GM21367 (cell line): ENCODE data around the gene LRRC2.
"Not testable (repeated sequence)": the region's sequence is repeated elsewhere in the genome, so short reads cannot be mapped to it uniquely, and the experiment has no call there.

Experiments
- ATAC-seq: cut with Tn5 transposase; IDR thresholded peaks from one replicate; pipeline ENCODE4 v1.9.1; 2021; ENCODE audit not compliant: unreplicated experiment

The LRRC2 gene

GRCh38 chr3:46584598-46585467, 18.7 kb upstream of the LRRC2 start:
- no peak for ATAC-seq

- ATAC-seq, result no peak
Measured at GRCh38 chr3:46580675-46581074, 14.6 kb upstream of the LRRC2 start.

- ATAC-seq, result no peak
Measured at GRCh38 chr3:46579756-46580286, 13.7 kb upstream of the LRRC2 start.

- no peak for ATAC-seq
Measured at GRCh38 chr3:46578973-46579755, 13.1 kb upstream of the LRRC2 start.

DNA sequence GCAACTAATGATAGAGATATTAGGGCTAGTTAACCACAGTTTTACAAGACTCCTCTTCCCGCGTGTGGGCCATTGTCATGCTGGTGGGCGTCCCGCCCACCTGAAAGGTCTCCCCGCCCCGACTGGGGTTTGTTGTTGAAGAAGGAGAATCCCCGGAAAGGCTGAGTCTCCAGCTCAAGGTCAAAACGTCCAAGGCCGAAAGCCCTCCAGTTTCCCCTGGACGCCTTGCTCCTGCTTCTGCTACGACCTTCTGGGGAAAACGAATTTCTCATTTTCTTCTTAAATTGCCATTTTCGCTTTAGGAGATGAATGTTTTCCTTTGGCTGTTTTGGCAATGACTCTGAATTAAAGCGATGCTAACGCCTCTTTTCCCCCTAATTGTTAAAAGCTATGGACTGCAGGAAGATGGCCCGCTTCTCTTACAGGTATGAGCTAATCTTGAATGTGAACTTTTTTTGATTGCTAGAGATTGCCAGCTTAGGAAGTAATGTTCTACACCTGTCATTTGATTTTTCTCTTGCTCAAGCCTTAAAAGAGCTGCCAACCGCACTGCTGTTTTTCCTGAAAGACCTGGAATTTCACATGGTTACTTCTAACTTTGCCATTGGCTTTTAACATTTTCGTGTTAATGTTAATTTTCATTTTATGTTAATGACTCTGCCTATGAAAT, 11.6 kb upstream of the LRRC2 start:
- ATAC-seq, result not testable (repeated sequence)

- ATAC-seq, result no peak
Measured at GRCh38 chr3:46576879-46577278, 10.8 kb upstream of the LRRC2 start.

- no peak for ATAC-seq
Measured at GRCh38 chr3:46576386-46576785, 10.3 kb upstream of the LRRC2 start.

GRCh38 chr3:46575577-46576222, 9.6 kb upstream of the LRRC2 start:
- no peak for ATAC-seq

- no peak for ATAC-seq
Measured at GRCh38 chr3:46574881-46575576, 8.9 kb upstream of the LRRC2 start.

DNA sequence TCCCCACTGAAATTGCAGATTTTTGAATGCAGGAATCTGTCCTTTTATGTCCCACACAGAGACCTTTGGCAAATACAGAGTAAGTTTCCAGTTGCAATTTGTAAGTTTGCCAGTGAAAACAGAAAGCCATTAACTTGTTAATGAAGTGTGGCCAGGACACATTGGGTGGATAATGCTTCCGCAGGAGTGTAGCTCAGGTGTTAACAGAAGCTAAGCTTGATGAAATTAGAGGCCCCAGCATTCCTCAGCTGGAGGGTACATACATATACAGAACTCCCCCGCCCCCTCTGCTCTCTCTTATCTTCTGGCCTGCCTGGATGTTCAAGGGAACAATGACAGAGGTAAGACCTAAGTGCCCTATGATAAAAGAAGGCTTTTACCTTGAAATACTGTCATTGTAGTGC, 8.1 kb upstream of the LRRC2 start:
- ATAC-seq, result no peak

DNA sequence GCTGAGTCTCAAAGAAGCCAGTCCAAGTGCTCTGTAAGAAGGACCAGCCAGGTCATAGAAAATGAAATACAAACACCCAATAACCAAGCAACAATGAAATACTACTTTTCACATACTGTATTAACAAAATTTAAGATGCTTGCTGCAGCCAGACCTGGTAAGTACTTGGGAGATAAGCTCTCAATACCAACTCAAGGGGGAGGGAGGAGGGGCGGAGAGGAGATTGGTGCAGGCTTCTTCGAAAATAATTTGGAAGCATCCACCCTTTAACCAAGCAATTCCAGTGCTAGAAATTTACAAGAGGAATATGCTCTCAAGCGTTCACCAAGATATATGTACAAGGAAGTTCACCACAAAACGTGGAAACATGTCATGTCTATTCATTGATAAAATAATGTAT, 7.6 kb upstream of the LRRC2 start:
- no peak for ATAC-seq

DNA sequence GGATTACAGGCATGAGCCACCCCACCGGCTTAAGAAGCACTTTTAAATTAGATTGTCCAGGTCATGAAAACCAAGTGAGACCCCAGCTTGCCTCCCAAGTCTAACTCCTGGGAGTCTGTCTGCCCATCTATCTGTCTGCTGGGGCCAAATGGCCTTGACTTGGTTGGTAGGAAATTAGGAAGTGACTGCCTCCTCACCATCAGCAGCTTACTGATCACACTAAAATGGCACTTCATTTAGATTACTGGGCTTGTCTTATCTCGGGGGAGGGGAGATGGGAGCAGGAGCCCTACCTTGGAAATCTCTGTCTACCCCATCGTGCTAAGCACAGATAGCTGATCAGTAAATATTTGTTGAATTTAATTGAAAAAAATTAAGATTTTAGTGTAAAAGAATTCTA, 5.6 kb upstream of the LRRC2 start:
- ATAC-seq, result no peak

- no peak for ATAC-seq
Measured at GRCh38 chr3:46565607-46566039, 479 bp downstream of the LRRC2 start.

DNA sequence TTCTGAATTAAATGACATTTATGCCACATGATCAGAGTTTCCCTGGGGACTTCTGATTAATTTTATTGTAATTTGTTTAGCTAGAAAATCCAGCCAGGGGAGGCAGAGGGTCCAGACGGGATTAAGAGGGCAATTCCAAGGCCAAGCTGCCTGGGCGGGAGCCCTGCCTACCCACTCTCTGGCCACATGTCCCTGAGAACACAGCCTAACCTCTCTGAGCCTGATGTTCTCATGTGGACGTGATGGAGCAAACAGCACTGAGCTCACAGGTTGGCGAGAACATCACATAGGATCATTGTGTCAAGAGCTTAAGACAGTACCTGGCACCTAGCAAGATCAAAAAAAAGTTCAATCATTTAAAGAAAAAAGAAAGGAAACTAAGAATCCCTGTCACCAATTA, 1.0 kb downstream of the LRRC2 start:
- ATAC-seq, result no peak

GRCh38 chr3:46564190-46565021, 1.7 kb downstream of the LRRC2 start:
- no peak for ATAC-seq

DNA sequence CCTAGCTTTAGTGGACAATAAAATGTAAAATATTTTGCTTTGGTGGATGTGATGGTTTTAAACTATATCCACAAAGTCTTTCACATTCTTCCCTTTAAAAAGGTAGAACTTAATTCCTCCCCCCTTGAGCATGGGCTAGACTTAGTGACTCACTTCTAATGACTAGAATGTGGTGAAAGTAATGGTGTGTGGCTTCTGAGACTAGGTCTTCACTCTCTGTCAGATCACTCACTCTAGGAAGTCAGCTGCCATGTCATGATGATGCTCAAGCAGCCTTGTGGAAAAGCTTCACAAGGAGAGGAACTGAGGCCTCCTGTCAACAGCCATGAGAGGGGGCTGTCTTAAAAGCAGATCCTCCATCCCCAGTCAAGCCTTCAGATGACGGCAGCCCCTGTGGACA, 4.2 kb downstream of the LRRC2 start:
- ATAC-seq, result no peak

DNA sequence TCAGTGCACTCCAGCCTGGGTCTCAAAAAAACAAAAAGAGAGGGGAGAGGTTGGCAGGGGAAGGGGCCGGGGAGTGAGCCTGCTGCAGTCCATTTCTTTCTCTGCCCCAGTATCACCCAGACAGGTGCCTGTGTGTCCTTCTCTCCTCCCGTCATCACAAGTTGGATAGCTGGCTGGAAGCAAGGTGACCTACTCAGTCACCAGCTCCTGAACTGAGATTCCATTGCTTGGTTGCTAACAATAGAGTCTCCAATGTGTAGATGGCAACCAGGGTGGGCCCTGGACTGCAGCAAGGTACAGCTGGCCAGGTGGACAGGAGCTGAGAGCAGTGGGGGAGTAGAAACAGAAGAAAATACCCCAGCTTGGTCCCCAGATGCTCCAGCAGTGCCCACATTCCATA, 4.6 kb downstream of the LRRC2 start:
- no peak for ATAC-seq

DNA sequence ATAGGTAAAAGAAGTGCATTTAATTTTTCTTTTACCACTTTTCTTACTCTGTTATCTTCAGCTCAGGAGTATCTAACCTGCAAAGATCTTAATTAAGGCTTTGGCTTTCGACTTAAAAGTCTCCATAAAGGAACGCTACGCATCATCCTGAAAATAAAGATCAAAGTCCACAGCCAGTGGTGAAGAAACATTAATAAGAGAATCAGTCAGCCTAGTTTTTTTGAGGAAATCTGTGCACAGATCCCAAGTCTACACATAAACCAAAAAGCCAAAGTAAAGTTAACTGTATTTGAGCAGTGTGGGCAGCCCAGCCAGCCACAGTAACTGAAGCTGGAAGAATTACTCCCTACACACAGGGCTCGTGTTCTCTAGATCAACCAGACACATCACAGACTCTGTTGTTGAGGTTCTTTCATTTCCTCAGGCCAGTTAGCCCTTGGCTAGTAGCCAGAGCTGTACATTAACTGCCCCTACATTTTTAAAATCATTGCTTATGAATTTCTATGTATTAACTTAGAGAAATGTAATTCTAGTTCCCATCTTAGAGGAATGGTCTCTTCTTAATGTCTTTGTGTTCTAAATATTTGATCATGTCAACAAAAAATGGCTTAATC, 6.9 kb downstream of the LRRC2 start:
- no peak for ATAC-seq
